Activated CD4-positive, alpha-beta memory T cell treated with anti-CD3 and anti-CD28 coated beads for 36 hours (primary cell): ENCODE measurements around the gene PRADC1. TPM values are rescaled to one million over a fixed set of nuclear protein-coding genes. Genes with fewer than 3 reads are reported as not detected.
"Not testable (repeated sequence)": the region's sequence is repeated elsewhere in the genome, so short reads cannot be mapped to it uniquely, and the experiment has no call there.

Source experiments
- CTCF ChIA-PET: fragments of 350-600 bp; sonication (Branson Sonifier 250); formaldehyde crosslinking; loops from one replicate; lab custom pipeline; 2021; ENCODE audit warnings: antibody characterized with exemption, inconsistent platforms; lab: Charles Lee
- POLR2A ChIA-PET: fragments of 350-600 bp; sonication (Branson Sonifier 250); formaldehyde crosslinking; loops from one replicate; lab custom pipeline; 2021; ENCODE audit warnings: antibody characterized with exemption; lab: Charles Lee
- DNase-seq: peaks from one replicate; pipeline ENCODE4 v3.0.0-alpha.2; 2020
- H3K27ac Mint-ChIP-seq: one replicate; pipeline ENCODE4 v1.8.0; 2021; ENCODE audit warnings: mixed read lengths
- H3K27me3 Mint-ChIP-seq: one replicate; pipeline ENCODE4 v1.8.0; 2021; ENCODE audit warnings: mixed read lengths
- H3K36me3 Mint-ChIP-seq: one replicate; pipeline ENCODE4 v1.8.0; 2021; ENCODE audit warnings: mixed read lengths
- H3K4me1 Mint-ChIP-seq: one replicate; pipeline ENCODE4 v1.8.0; 2021; ENCODE audit warnings: low read depth, mixed read lengths
- H3K4me3 Mint-ChIP-seq: one replicate; pipeline ENCODE4 v1.8.0; 2021; ENCODE audit warnings: mild to moderate bottlenecking, mixed read lengths
- H3K9me3 Mint-ChIP-seq: one replicate; pipeline ENCODE4 v1.8.0; 2021; ENCODE audit warnings: mixed read lengths
- intact Hi-C: fragments of 100-400 bp; cut with micrococcal nuclease; formaldehyde crosslinking; loops from one replicate; pipeline ENCODE4 v1.15.1; 2023
- total RNA-seq, 2 experiments: library from RNA; stranded (reverse); gene quantifications; one replicate each; pipeline ENCODE4 v1.2.3, GENCODE V29; 2021

PRADC1 gene
- total RNA-seq, 2 experiments from 2014 or later, result 12.9 to 13.6 TPM

DNA sequence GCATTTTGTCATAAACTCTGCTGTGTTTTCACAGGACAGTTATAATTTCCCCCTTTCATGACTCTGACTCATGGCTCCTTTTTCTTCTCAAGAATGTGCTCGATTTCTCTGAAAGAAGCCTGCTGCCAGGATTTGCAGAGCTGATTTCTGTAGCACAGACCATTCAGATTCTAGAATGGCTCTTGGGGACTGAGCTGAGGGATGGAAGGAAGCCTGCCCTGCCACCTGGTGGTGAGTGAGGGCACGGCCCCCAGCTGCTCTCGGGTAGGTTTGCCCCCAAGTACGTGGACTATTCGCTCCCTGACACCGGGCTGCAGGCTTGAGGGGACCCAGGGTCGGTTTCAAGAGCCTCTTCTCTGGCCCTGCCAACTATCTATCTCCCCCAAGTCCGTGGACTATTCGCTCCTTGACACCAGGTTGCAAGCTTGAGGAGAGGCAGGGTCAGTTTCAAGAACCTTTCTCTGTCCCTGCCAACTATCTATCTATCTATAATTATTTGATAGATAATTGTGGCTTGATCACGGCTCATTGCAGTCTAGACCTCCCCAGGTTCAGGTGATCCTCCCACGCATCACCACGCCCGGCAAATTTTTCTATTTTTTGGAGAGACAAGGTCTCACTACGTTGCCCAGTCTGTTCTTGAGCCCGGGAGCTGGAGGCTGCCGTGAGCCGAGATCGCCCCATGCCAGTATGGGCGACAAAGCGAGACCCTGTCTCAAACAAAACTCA lies 20.4 kb downstream of the PRADC1 start:
- CTCF ChIA-PET, result interaction anchor here (0.5 to 8.7 kb wide), 44 partner anchors 9 to 1373 kb away, joined by 3 to 158 read pairs (median 4); partner anchors contain the start of genes ALMS1, CCT7, FBXO41 and NOTO
- no peaks in the 10 kb centered on the region for H3K36me3 Mint-ChIP-seq
- no peak overlapping the region for H3K27ac Mint-ChIP-seq
- DNase-seq, result peak; percentile 86
- peaks cover 39% of the 10 kb centered on the region for H3K4me1 Mint-ChIP-seq
- no peaks in the 10 kb centered on the region for H3K9me3 Mint-ChIP-seq
- no peak overlapping the region for H3K4me3 Mint-ChIP-seq
- POLR2A ChIA-PET, result interaction anchor here (1.1 to 2.3 kb wide), 2 partner anchors 22 to 36 kb away, joined by 4 to 12 read pairs; partner anchors contain the start of genes CCT7 and PRADC1
- intact Hi-C loops, result loop anchor here (1.0 to 5.0 kb wide), 5 partner anchors 35 to 320 kb away; partner anchors contain the start of genes EGR4 and RAB11FIP5
- H3K27me3 Mint-ChIP-seq, result peaks cover 5% of the 10 kb centered on the region

DNA sequence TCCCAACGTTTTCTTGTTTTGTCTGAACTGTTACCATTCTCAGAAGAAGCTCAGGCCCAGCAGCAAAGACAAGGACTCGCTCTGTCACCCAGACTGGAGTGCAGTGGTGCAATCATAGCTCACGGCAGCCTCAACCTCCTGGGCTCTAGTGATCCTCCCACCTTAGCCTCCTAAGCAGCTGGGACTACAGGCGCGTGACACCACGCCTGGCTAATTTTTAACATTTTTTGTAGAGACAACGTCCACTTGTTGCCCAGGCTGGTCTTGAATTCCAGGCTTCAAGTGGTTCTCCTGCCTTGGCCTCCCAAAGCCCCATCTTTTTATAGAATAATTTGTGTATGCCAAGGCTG lies 21.0 kb downstream of the PRADC1 start:
- ChIA-PET POLR2A (interaction anchor here (1.1 to 2.3 kb wide), 2 partner anchors 22 to 35 kb away, joined by 4 to 12 read pairs; partner anchors contain the start of genes CCT7 and PRADC1), CTCF (interaction anchor here (0.5 to 8.7 kb wide), 39 partner anchors 8 to 1373 kb away, joined by 3 to 158 read pairs (median 4); partner anchors contain the start of genes ALMS1, CCT7, NOTO and PRADC1)
- Mint-ChIP-seq H3K36me3 (no peaks in the 10 kb centered on the region), H3K9me3 (no peaks in the 10 kb centered on the region), H3K4me1 (peaks cover 34% of the 10 kb centered on the region), H3K4me3 (no peak overlapping the region), H3K27me3 (peaks cover 5% of the 10 kb centered on the region), H3K27ac (no peak overlapping the region)
- intact Hi-C loops, result loop anchor here (1.0 to 5.0 kb wide), 5 partner anchors 35 to 320 kb away; partner anchors contain the start of genes EGR4 and RAB11FIP5
- DNase-seq, result no peak

DNA sequence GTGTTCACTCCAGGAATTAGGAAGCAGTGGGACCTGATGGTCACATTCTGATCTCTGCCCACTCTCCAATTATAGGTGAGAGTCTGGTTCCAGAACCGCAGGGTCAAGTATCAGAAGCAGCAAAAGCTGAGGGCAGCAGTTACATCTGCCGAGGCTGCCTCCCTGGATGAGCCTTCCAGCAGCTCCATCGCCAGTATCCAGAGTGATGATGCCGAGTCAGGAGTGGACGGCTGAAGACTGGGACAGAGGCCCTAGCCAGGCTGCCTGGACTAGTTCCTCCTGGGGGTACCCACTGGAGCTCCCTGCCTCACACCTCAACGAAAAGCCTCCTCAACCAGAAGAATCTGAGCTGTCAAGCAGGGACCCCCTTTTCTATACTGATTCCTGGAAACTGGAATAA lies 22.3 kb downstream of the PRADC1 start:
- no peak overlapping the region for H3K4me3 Mint-ChIP-seq
- no peak overlapping the region for H3K27ac Mint-ChIP-seq
- no peaks in the 10 kb centered on the region for H3K9me3 Mint-ChIP-seq
- no peak for DNase-seq
- ChIA-PET CTCF (interaction anchor here (1.1 to 8.7 kb wide), 2 partner anchors 31 to 35 kb away, joined by 3 to 158 read pairs; no protein-coding TSS in a partner anchor), POLR2A (no interaction called here)
- H3K4me1 Mint-ChIP-seq, result peaks cover 27% of the 10 kb centered on the region
- H3K36me3 Mint-ChIP-seq, result no peaks in the 10 kb centered on the region
- peaks cover 11% of the 10 kb centered on the region for H3K27me3 Mint-ChIP-seq
- intact Hi-C loops, result loop anchor here (5.0 kb wide), 2 partner anchors 82 to 318 kb away; partner anchors contain the start of gene EGR4

- no peaks in the 10 kb centered on the region for H3K9me3 Mint-ChIP-seq
- peaks cover 20% of the 10 kb centered on the region for H3K4me1 Mint-ChIP-seq
- intact Hi-C loops, result loop anchor here (5.0 kb wide), 2 partner anchors 82 to 318 kb away; partner anchors contain the start of gene EGR4
- ChIA-PET CTCF (interaction anchor here (0.6 to 8.7 kb wide), 2 partner anchors 34 to 316 kb away, joined by 4 to 158 read pairs; no protein-coding TSS in a partner anchor), POLR2A (no interaction called here)
- H3K4me3 Mint-ChIP-seq, result no peak overlapping the region
- peaks cover 13% of the 10 kb centered on the region for H3K27me3 Mint-ChIP-seq
- H3K27ac Mint-ChIP-seq, result no peak overlapping the region
- H3K36me3 Mint-ChIP-seq, result no peaks in the 10 kb centered on the region
- no peak for DNase-seq
Observed at GRCh38 chr2:73210019-73210418, 23.0 kb downstream of the PRADC1 start.

DNA sequence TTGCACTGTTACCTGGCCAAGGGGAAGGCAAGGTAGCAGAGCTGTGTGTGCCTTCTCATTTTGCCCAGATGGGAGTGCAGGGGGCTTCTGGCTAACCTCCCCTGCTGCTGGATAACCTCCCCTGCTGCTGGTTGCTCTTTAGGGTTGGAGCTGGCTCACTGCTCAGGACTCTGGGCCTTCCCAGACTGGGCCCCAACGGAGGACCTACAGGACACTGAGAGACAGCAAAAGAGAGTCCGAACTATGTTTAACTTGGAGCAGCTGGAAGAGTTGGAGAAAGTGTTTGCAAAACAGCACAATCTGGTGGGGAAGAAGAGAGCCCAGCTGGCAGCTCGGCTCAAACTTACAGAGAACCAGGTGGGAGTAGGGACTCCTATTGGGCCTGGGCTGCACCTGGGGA lies 24.8 kb downstream of the PRADC1 start:
- Mint-ChIP-seq H3K4me1 (peaks cover 8% of the 10 kb centered on the region), H3K4me3 (no peak overlapping the region), H3K27ac (no peak overlapping the region), H3K36me3 (no peaks in the 10 kb centered on the region), H3K27me3 (peaks cover 24% of the 10 kb centered on the region), H3K9me3 (no peaks in the 10 kb centered on the region)
- no peak for DNase-seq
- CTCF ChIA-PET, result interaction anchor here (8.7 kb wide), 1 partner anchor 33 kb away, joined by 158 read pairs; no protein-coding TSS in a partner anchor
- intact Hi-C loops, result no loop called here
- POLR2A ChIA-PET, result no interaction called here

- peaks cover 37% of the 10 kb centered on the region for H3K27me3 Mint-ChIP-seq
- H3K4me1 Mint-ChIP-seq, result peaks cover 7% of the 10 kb centered on the region
- ChIA-PET CTCF (interaction anchor here (8.7 kb wide), 1 partner anchor 30 kb away, joined by 158 read pairs; no protein-coding TSS in a partner anchor), POLR2A (no interaction called here)
- intact Hi-C loops, result no loop called here
- no peaks in the 10 kb centered on the region for H3K9me3 Mint-ChIP-seq
- no peak overlapping the region for H3K27ac Mint-ChIP-seq
- H3K4me3 Mint-ChIP-seq, result no peak overlapping the region
- no peak for DNase-seq
- H3K36me3 Mint-ChIP-seq, result no peaks in the 10 kb centered on the region
Observed at GRCh38 chr2:73205611-73206010, 27.4 kb downstream of the PRADC1 start.

GRCh38 chr2:73203055-73203681 lies 29.9 kb downstream of the PRADC1 start:
- CTCF ChIA-PET, result interaction anchor here (1.3 to 2.0 kb wide), 2 partner anchors 9 to 26 kb away, joined by 5 to 7 read pairs; no protein-coding TSS in a partner anchor
- no peaks in the 10 kb centered on the region for H3K36me3 Mint-ChIP-seq
- DNase-seq, result no peak
- no peak overlapping the region for H3K27ac Mint-ChIP-seq
- H3K4me3 Mint-ChIP-seq, result no peak overlapping the region
- H3K9me3 Mint-ChIP-seq, result no peaks in the 10 kb centered on the region
- intact Hi-C loops, result no loop called here
- POLR2A ChIA-PET, result no interaction called here
- H3K27me3 Mint-ChIP-seq, result peaks cover 44% of the 10 kb centered on the region
- peaks cover 7% of the 10 kb centered on the region for H3K4me1 Mint-ChIP-seq

DNA sequence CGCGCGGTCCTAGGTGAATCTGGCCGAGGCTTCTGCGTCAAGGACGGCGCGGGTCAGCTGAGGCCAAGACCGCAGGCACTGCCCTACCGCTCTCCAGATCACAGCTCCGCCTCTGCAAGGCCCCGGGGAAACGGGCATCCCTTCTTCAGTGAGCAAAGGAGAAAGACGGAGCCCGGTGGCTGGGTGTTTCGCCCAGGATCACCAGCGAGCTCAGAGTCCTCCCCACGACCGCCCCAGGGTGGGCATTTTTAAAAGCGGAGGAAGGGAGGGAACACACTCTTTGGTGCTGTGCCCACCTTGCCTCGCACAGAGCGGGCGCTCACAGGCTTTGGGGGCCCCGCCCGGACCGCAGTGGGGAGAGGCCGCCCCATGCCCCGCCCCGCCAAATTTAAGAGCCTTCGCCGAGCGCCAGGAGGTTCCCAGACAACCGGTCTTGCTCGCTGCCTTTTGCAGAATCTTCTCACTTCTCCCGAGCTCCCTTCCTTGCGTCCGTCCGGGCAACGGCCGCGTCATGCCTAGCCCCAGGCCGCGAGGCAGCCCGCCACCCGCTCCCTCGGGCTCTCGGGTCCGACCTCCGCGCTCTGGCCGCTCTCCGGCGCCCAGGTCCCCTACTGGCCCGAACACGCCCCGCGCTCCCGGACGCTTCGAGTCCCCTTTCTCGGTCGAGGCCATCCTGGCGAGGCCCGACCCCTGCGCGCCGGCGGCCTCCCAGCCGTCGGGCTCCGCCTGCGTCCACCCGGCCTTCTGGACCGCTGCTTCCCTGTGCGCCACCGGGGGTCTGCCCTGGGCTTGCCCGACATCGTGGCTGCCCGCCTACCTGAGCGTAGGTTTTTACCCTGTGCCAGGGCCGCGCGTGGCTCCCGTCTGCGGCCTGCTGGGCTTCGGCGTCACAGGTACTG lies 30.6 kb downstream of the PRADC1 start, which contains the start of gene NOTO:
NOTO (plus strand) TSS at position 419 of the 899 bp plus-strand sequence; CDS start at position 512, 93 bp downstream.
- H3K27ac Mint-ChIP-seq, result no peak within 1 kb of the TSS
- no peak for DNase-seq
- H3K27me3 Mint-ChIP-seq, result peaks cover 42% of the 10 kb centered on the region
- H3K4me3 Mint-ChIP-seq, result no peak within 1 kb of the TSS
- CTCF ChIA-PET, result interaction anchor here (1.3 to 2.0 kb wide), 4 partner anchors 10 to 25 kb away, joined by 5 to 8 read pairs (median 6); no protein-coding TSS in a partner anchor
- intact Hi-C loops, result no loop called here
- no peaks in the 10 kb centered on the region for H3K9me3 Mint-ChIP-seq
- POLR2A ChIA-PET, result no interaction called here
- no peaks in the 10 kb centered on the region for H3K36me3 Mint-ChIP-seq
- peaks cover 7% of the 10 kb centered on the region for H3K4me1 Mint-ChIP-seq

- peak; percentile 24 for DNase-seq
- CTCF ChIA-PET, result interaction anchor here (1.7 kb wide), 1 partner anchor 23 kb away, joined by 6 read pairs; no protein-coding TSS in a partner anchor
- H3K9me3 Mint-ChIP-seq, POLR2A ChIA-PET, H3K27ac Mint-ChIP-seq, H3K4me1 Mint-ChIP-seq, H3K4me3 Mint-ChIP-seq, intact Hi-C loops, H3K36me3 Mint-ChIP-seq: not testable (repeated sequence)
- H3K27me3 Mint-ChIP-seq, result peaks cover 39% of the 10 kb centered on the region
Observed at GRCh38 chr2:73200281-73200680, 32.8 kb downstream of the PRADC1 start.

- H3K27me3 Mint-ChIP-seq, result peaks cover 24% of the 10 kb centered on the region
- DNase-seq, result no peak
- no peak overlapping the region for H3K4me3 Mint-ChIP-seq
- H3K36me3 Mint-ChIP-seq, result no peaks in the 10 kb centered on the region
- POLR2A ChIA-PET, result no interaction called here
- CTCF ChIA-PET, result interaction anchor here (1.5 to 2.5 kb wide), 2 partner anchors 15 to 20 kb away, joined by 4 to 10 read pairs; no protein-coding TSS in a partner anchor
- peaks cover 5% of the 10 kb centered on the region for H3K4me1 Mint-ChIP-seq
- H3K27ac Mint-ChIP-seq, result no peak overlapping the region
- intact Hi-C loops, result no loop called here
- H3K9me3 Mint-ChIP-seq, result no peaks in the 10 kb centered on the region
Observed at GRCh38 chr2:73197579-73197978, 35.5 kb downstream of the PRADC1 start.

DNA sequence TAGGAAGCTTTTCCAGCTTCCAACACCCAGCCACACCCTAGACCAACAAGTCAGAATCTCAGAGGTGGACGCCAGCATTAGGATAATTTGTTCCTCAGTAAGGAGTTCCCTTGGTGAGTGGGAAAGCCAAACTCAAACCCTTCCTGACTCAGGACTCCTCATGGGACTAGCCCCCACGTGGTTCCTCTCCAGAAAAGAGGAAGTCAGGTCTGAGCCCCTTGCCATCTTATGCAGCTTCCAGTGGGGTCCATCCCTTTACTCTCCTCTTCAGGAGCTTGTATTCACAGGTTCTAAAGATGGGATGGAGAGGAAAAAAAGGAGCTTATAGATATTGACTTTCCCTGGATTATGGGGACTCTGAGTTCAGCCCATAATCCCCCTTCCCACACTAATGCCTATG lies 45.5 kb downstream of the PRADC1 start:
- peaks cover 5% of the 10 kb centered on the region for H3K27me3 Mint-ChIP-seq
- CTCF ChIA-PET, result interaction anchor here (2.0 kb wide), 1 partner anchor 10 kb away, joined by 10 read pairs; no protein-coding TSS in a partner anchor
- peaks cover 3% of the 10 kb centered on the region for H3K36me3 Mint-ChIP-seq
- H3K4me1 Mint-ChIP-seq, result no peaks in the 10 kb centered on the region
- POLR2A ChIA-PET, result no interaction called here
- intact Hi-C loops, result no loop called here
- no peak for DNase-seq
- H3K9me3 Mint-ChIP-seq, result peaks cover 9% of the 10 kb centered on the region
- H3K4me3 Mint-ChIP-seq, result no peak overlapping the region
- no peak overlapping the region for H3K27ac Mint-ChIP-seq
